HepG2 (cell line): ENCODE data around the gene PYY. TPM values are rescaled to one million over a fixed set of nuclear protein-coding genes. Genes with fewer than 3 reads are reported as not detected.
A peak's percentile ranks its signal among the peaks of the same experiment; 100 is the strongest.

Experiments used
- ETV5 ChIP-seq: IDR thresholded peaks from 2 replicates; pipeline ENCODE4 v1.6.1; 2018; ENCODE audit warnings: missing biosample characterization, missing genetic modification reagents, inconsistent platforms, borderline replicate concordance
- FOXK1 ChIP-seq: sonication (generic); formaldehyde crosslinking; IDR thresholded peaks from 2 replicates; pipeline ENCODE4 v1.4.0; 2020; ENCODE audit warnings: low read depth, missing genetic modification reagents, borderline replicate concordance
- GATAD1 ChIP-seq: IDR thresholded peaks from 2 replicates; pipeline ENCODE4 v1.6.1; 2016; ENCODE audit warnings: missing genetic modification reagents, missing compliant biosample characterization
- HMGXB3 ChIP-seq: sonication (generic); formaldehyde crosslinking; IDR thresholded peaks from 2 replicates; pipeline ENCODE4 v1.4.0; 2020; ENCODE audit warnings: missing genetic modification reagents, borderline replicate concordance
- ISL2 ChIP-seq: sonication (generic); formaldehyde crosslinking; IDR thresholded peaks from 2 replicates; pipeline ENCODE4 v1.5.0; 2020; ENCODE audit warnings: missing genetic modification reagents
- PBX3 ChIP-seq: sonication (generic); formaldehyde crosslinking; IDR thresholded peaks from 2 replicates; pipeline ENCODE4 v1.8.1; 2023; ENCODE audit warnings: missing genetic modification reagents, inconsistent platforms, borderline replicate concordance
- RBFOX2 ChIP-seq: fragments of 200-400 bp; formaldehyde crosslinking; IDR thresholded peaks from 2 replicates; pipeline ENCODE4 v1.6.1; 2017; ENCODE audit warnings: low read depth, mild to moderate bottlenecking, low read length
- THAP8 ChIP-seq: sonication (generic); formaldehyde crosslinking; IDR thresholded peaks from 2 replicates; pipeline ENCODE4 v1.5.1; 2020; ENCODE audit warnings: missing genetic modification reagents, mild to moderate bottlenecking, borderline replicate concordance
- XBP1 ChIP-seq: sonication (generic); formaldehyde crosslinking; IDR thresholded peaks from 2 replicates; pipeline ENCODE4 v1.5.0; 2020; ENCODE audit warnings: missing genetic modification reagents
- ZBTB37 ChIP-seq: sonication (generic); formaldehyde crosslinking; IDR thresholded peaks from 2 replicates; pipeline ENCODE4 v1.4.0; 2020; ENCODE audit warnings: mild to moderate bottlenecking, missing genetic modification reagents
- ZBTB8A ChIP-seq: sonication (generic); formaldehyde crosslinking; IDR thresholded peaks from 2 replicates; pipeline ENCODE4 v1.4.0; 2020; ENCODE audit warnings: mild to moderate bottlenecking, low read depth, missing genetic modification reagents, borderline replicate concordance
- ZFP82 ChIP-seq: sonication (generic); formaldehyde crosslinking; IDR thresholded peaks from 2 replicates; pipeline ENCODE4 v1.5.1; 2020; ENCODE audit warnings: mild to moderate bottlenecking, missing genetic modification reagents, borderline replicate concordance
- ZNF281 ChIP-seq: sonication (generic); formaldehyde crosslinking; IDR thresholded peaks from 2 replicates; pipeline ENCODE4 v1.4.0; 2020; ENCODE audit warnings: missing genetic modification reagents, borderline replicate concordance
- ZNF550 ChIP-seq: sonication (generic); formaldehyde crosslinking; IDR thresholded peaks from 2 replicates; pipeline ENCODE4 v1.4.0; 2020; ENCODE audit warnings: mild to moderate bottlenecking, missing genetic modification reagents, borderline replicate concordance
- ZNF564 ChIP-seq: sonication (generic); formaldehyde crosslinking; IDR thresholded peaks from 2 replicates; pipeline ENCODE4 v1.8.1; 2023; ENCODE audit warnings: mild to moderate bottlenecking, missing genetic modification reagents
- ZNF724P ChIP-seq: sonication (generic); formaldehyde crosslinking; IDR thresholded peaks from 2 replicates; pipeline ENCODE4 v1.8.0; 2022; ENCODE audit warnings: missing genetic modification reagents, borderline replicate concordance
- ZSCAN31 ChIP-seq: sonication (generic); formaldehyde crosslinking; IDR thresholded peaks from 2 replicates; pipeline ENCODE4 v1.5.0; 2020; ENCODE audit warnings: low read depth, mild to moderate bottlenecking, missing genetic modification reagents
- polyA plus RNA-seq, 8 experiments: library from polyadenylated mRNA; depleted of rRNA in 3 of 8; stranded (reverse) in 7 of 8; unstranded in 1 of 8; fragments of >200 nt; fragmentation: Illumina TruSeq in 4 of 8; extraction: Trizol in 4 of 8; gene quantifications; 2 replicates each; pipeline versions ENCODE4 v1.2.1 to v1.2.3, GENCODE V29; 2011 to 2016; ENCODE audit warnings: low read depth in 4 of 8, missing spikeins in 1 of 8, mixed read lengths in 1 of 8; ENCODE audit not compliant: insufficient read depth in 1 of 8
- total RNA-seq, 5 experiments: library from RNA; depleted of rRNA; stranded (reverse); fragments of >200 nt; fragmentation: Illumina TruSeq; extraction: Trizol; gene quantifications; 2 replicates each; pipeline ENCODE4 v1.2.3, GENCODE V29; 2016; ENCODE audit warnings: low read depth in 1 of 5

PYY gene
- total and polyA plus RNA-seq, 2 of the 13 experiments (the other 11 are each of a cell fraction or from before 2014, with no cell fraction given) = 0.25 TPM; not detected in 1

- TF ChIP-seq ZBTB37 (CRISPR knock-in tag) (no peak), ZBTB8A (CRISPR knock-in tag) (no peak), ETV5 (CRISPR knock-in tag) (peak; percentile 18; the same call in 1 of the 2 replicates), ZNF550 (CRISPR knock-in tag) (0 out of 2 replicates have a peak, but pooled peaks have one; percentile 83), ISL2 (peak; percentile 49), RBFOX2 (no peak; the same call in none of the 2 replicates), ZFP82 (CRISPR knock-in tag) (0 out of 2 replicates have a peak, but pooled peaks have one; percentile 4), HMGXB3 (CRISPR knock-in tag) (no peak; the same call in 1 of the 2 replicates), ZNF564 (CRISPR knock-in tag) (no peak), ZNF724P (CRISPR knock-in tag) (no peak), ZNF281 (CRISPR knock-in tag) (peak; percentile 22; the same call in 1 of the 2 replicates), FOXK1 (0 out of 2 replicates have a peak, but pooled peaks have one; percentile 47), THAP8 (no peak), GATAD1 (CRISPR knock-in tag) (0 out of 2 replicates have a peak, but pooled peaks have one; percentile 29), PBX3 (no peak), ZSCAN31 (CRISPR knock-in tag) (no peak), XBP1 (CRISPR knock-in tag) (no peak)
Observed at GRCh38 chr17:44001461-44001920, 47.8 kb upstream of the PYY start (continued).
